Sigmoid colon (tissue), 4 donors: ENCODE measurements around the gene CHAF1B.

Experiments used
- POLR2AphosphoS5 ChIP-seq, 4 donors: sonication (generic); formaldehyde crosslinking; IDR thresholded peaks; one replicate each; pipeline ENCODE4 v1.6.1; 2017; ENCODE audit warnings: antibody characterized with exemption in 4 of 4
- TF ChIP-seq, protein P1 (sequence below), 4 experiments: fragments of 450-650 bp in 3 of 4; fragments of 200-600 bp in 1 of 4; IDR thresholded peaks; one replicate each; pipeline ENCODE4 v1.5.1; 2016 to 2019; ENCODE audit warnings: antibody characterized with exemption in 4 of 4, mild to moderate bottlenecking in 3 of 4, moderate library complexity in 2 of 4

GRCh38 chr21:36420571-36421339 is 35.6 kb downstream of the CHAF1B start:
- TF ChIP-seq, protein P1, sequence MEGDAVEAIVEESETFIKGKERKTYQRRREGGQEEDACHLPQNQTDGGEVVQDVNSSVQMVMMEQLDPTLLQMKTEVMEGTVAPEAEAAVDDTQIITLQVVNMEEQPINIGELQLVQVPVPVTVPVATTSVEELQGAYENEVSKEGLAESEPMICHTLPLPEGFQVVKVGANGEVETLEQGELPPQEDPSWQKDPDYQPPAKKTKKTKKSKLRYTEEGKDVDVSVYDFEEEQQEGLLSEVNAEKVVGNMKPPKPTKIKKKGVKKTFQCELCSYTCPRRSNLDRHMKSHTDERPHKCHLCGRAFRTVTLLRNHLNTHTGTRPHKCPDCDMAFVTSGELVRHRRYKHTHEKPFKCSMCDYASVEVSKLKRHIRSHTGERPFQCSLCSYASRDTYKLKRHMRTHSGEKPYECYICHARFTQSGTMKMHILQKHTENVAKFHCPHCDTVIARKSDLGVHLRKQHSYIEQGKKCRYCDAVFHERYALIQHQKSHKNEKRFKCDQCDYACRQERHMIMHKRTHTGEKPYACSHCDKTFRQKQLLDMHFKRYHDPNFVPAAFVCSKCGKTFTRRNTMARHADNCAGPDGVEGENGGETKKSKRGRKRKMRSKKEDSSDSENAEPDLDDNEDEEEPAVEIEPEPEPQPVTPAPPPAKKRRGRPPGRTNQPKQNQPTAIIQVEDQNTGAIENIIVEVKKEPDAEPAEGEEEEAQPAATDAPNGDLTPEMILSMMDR (IDR thresholded peaks at IDR 0.05), result no peak
- no peak for TF ChIP-seq POLR2AphosphoS5 (IDR thresholded peaks at IDR 0.05)
